ENCODE data around the gene C1orf53.

C1orf53 gene

GRCh38 chr1:197928849-197929336 lies 26.5 kb downstream of the C1orf53 start:
- H2AFZ ChIP-seq (ENCODE audit: low read depth, low read length, severe bottlenecking) = peak overlapping the region; percentile 77
- H3K27me3 ChIP-seq (ENCODE audit: low read length) = no peaks in the 10 kb centered on the region
- H3K79me2 ChIP-seq (ENCODE audit: insufficient read depth, low read length) = no peaks in the 10 kb centered on the region
- peaks cover 6% of the 10 kb centered on the region; the same call in 1 of the 2 replicates for H3F3A ChIP-seq (ENCODE audit: insufficient read depth)
- H3K4me2 ChIP-seq (ENCODE audit: low read depth, low read length, poor library complexity, severe bottlenecking) = peak overlapping the region; percentile 74
- H3K27ac ChIP-seq (ENCODE audit: low read depth, low read length) = no peak overlapping the region
- no peaks in the 10 kb centered on the region for H3K9me2 ChIP-seq (replicated peaks; ENCODE audit: insufficient read depth, low read length)
- H3K36me3 ChIP-seq (ENCODE audit: low read length) = no peaks in the 10 kb centered on the region
- H3K4me3 ChIP-seq (ENCODE audit: insufficient read depth, low read length, poor library complexity, severe bottlenecking) = peak overlapping the region; percentile 39
- TF ChIP-seq EZH2phosphoT487 (conservative IDR thresholded peaks at IDR 0.05; ENCODE audit: low read length) (no peak), CTCF (IDR thresholded peaks at IDR 0.05; ENCODE audit: insufficient read depth, low read length, poor library complexity, severe bottlenecking) (no peak)
- 0 out of 2 replicates have a peak overlapping the region, but pooled peaks have one; percentile 2 for H3K9ac ChIP-seq (ENCODE audit: low read length)
- H4K20me1 ChIP-seq (ENCODE audit: low read depth, low read length) = no peaks in the 10 kb centered on the region
- H3K9me3 ChIP-seq (ENCODE audit: insufficient read depth, low read length) = no peaks in the 10 kb centered on the region

GRCh38 chr1:197933016-197933415 lies 30.6 kb downstream of the C1orf53 start:
- H4K20me1 ChIP-seq (ENCODE audit: low read depth, low read length) = no peaks in the 10 kb centered on the region
- H3K79me2 ChIP-seq (ENCODE audit: insufficient read depth, low read length) = no peaks in the 10 kb centered on the region
- H3K9me2 ChIP-seq (replicated peaks; ENCODE audit: insufficient read depth, low read length) = no peaks in the 10 kb centered on the region
- H3K36me3 ChIP-seq (ENCODE audit: low read length) = no peaks in the 10 kb centered on the region
- no peak overlapping the region for H3K9ac ChIP-seq (ENCODE audit: low read length)
- H3F3A ChIP-seq (ENCODE audit: insufficient read depth) = peaks cover 8% of the 10 kb centered on the region; the same call in 1 of the 2 replicates
- no peak overlapping the region for H3K4me3 ChIP-seq (ENCODE audit: insufficient read depth, low read length, poor library complexity, severe bottlenecking)
- H2AFZ ChIP-seq (ENCODE audit: low read depth, low read length, severe bottlenecking) = no peak overlapping the region
- H3K27ac ChIP-seq (ENCODE audit: low read depth, low read length) = no peak overlapping the region
- no peaks in the 10 kb centered on the region for H3K27me3 ChIP-seq (ENCODE audit: low read length)
- H3K4me2 ChIP-seq (ENCODE audit: low read depth, low read length, poor library complexity, severe bottlenecking) = no peak overlapping the region
- TF ChIP-seq CTCF (IDR thresholded peaks at IDR 0.05; ENCODE audit: insufficient read depth, low read length, poor library complexity, severe bottlenecking) (no peak), EZH2phosphoT487 (conservative IDR thresholded peaks at IDR 0.05; ENCODE audit: low read length) (no peak)
- no peaks in the 10 kb centered on the region for H3K9me3 ChIP-seq (ENCODE audit: insufficient read depth, low read length)

GRCh38 chr1:197933647-197934046 lies 31.2 kb downstream of the C1orf53 start:
- no peak overlapping the region for H3K4me2 ChIP-seq (ENCODE audit: low read depth, low read length, poor library complexity, severe bottlenecking)
- H2AFZ ChIP-seq (ENCODE audit: low read depth, low read length, severe bottlenecking) = no peak overlapping the region
- 0 out of 2 replicates have a peak, but pooled peaks cover 5% of the 10 kb centered on the region for H3F3A ChIP-seq (ENCODE audit: insufficient read depth)
- no peak overlapping the region for H3K27ac ChIP-seq (ENCODE audit: low read depth, low read length)
- no peaks in the 10 kb centered on the region for H4K20me1 ChIP-seq (ENCODE audit: low read depth, low read length)
- no peaks in the 10 kb centered on the region for H3K36me3 ChIP-seq (ENCODE audit: low read length)
- H3K27me3 ChIP-seq (ENCODE audit: low read length) = no peaks in the 10 kb centered on the region
- no peak overlapping the region for H3K9ac ChIP-seq (ENCODE audit: low read length)
- H3K9me3 ChIP-seq (ENCODE audit: insufficient read depth, low read length) = no peaks in the 10 kb centered on the region
- H3K79me2 ChIP-seq (ENCODE audit: insufficient read depth, low read length) = no peaks in the 10 kb centered on the region
- TF ChIP-seq EZH2phosphoT487 (conservative IDR thresholded peaks at IDR 0.05; ENCODE audit: low read length) = no peak
- H3K9me2 ChIP-seq (replicated peaks; ENCODE audit: insufficient read depth, low read length) = no peaks in the 10 kb centered on the region
- no peak overlapping the region for H3K4me3 ChIP-seq (ENCODE audit: insufficient read depth, low read length, poor library complexity, severe bottlenecking)

GRCh38 chr1:197937381-197937780 lies 35.0 kb downstream of the C1orf53 start:
- Histone ChIP-seq H3K27ac (ENCODE audit: low read depth, low read length) (no peak overlapping the region), H2AFZ (ENCODE audit: low read depth, low read length, severe bottlenecking) (no peak overlapping the region), H3K36me3 (ENCODE audit: low read length) (no peaks in the 10 kb centered on the region), H3F3A (ENCODE audit: insufficient read depth) (0 out of 2 replicates have a peak, but pooled peaks cover 3% of the 10 kb centered on the region), H4K20me1 (ENCODE audit: low read depth, low read length) (no peaks in the 10 kb centered on the region), H3K4me3 (ENCODE audit: insufficient read depth, low read length, poor library complexity, severe bottlenecking) (no peak overlapping the region), H3K4me2 (ENCODE audit: low read depth, low read length, poor library complexity, severe bottlenecking) (no peak overlapping the region), H3K9me2 (replicated peaks; ENCODE audit: insufficient read depth, low read length) (no peaks in the 10 kb centered on the region), H3K9me3 (ENCODE audit: insufficient read depth, low read length) (no peaks in the 10 kb centered on the region), H3K79me2 (ENCODE audit: insufficient read depth, low read length) (no peaks in the 10 kb centered on the region), H3K9ac (ENCODE audit: low read length) (no peak overlapping the region), H3K27me3 (ENCODE audit: low read length) (no peaks in the 10 kb centered on the region)
- TF ChIP-seq EZH2phosphoT487 (conservative IDR thresholded peaks at IDR 0.05; ENCODE audit: low read length) = no peak
- TF ChIP-seq CTCF (IDR thresholded peaks at IDR 0.05; ENCODE audit: insufficient read depth, low read length, poor library complexity, severe bottlenecking) = no peak

Data from SU-DHL-6 (cell line).